Ureter (tissue), 1 donor: Measurements from ENCODE around the gene ATG10. TPM values are rescaled to one million over a fixed set of nuclear protein-coding genes. Genes with fewer than 3 reads are reported as not detected.

Experiments
- DNase-seq: peaks from one replicate; pipeline ENCODE4 v3.0.0-alpha.2; 2020; ENCODE audit warnings: low spot score
- total RNA-seq: library from RNA; stranded (reverse); gene quantifications from one replicate; pipeline ENCODE4 v1.2.4, GENCODE V29; 2023
- donor health status: DM: yes; HTN: yes; CAD: no.

Gene ATG10
- total RNA-seq, 1 donor from 2014 or later: 12.5 TPM

DNA sequence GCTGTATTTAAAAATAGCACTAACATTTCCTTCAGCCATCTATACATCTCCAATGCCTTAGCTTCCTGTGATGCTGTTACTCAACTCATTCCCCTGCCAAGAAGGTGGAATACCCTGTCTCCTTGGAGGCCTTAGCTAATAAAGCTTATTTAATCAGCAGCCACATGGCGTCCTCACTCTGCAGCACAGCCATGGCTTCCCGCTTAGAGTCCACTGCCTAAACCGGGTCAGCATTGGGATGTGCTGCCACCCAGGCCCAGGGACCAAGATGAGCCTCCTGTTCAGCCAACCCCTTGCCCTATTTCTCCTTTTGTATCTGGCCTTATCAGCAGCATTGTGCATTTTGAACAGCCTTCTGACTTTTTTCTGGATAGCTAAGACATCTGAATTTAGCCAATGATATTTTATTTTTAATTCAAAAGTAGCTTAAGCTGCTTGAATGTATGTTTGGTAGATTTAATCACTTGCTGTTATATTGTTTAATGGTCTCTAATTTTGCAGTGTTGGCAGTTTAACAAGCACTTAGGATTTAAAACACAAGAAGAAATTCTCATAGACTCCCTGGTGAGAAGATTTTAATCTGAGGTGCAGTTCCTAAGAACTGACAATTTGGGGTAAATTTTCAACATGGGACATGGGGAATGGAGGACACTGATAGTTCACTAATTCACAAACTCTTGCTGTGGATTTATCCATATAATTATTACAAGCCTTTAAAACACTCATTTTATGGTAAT is 193.3 kb downstream of the ATG10 start:
- no peak for DNase-seq

DNA sequence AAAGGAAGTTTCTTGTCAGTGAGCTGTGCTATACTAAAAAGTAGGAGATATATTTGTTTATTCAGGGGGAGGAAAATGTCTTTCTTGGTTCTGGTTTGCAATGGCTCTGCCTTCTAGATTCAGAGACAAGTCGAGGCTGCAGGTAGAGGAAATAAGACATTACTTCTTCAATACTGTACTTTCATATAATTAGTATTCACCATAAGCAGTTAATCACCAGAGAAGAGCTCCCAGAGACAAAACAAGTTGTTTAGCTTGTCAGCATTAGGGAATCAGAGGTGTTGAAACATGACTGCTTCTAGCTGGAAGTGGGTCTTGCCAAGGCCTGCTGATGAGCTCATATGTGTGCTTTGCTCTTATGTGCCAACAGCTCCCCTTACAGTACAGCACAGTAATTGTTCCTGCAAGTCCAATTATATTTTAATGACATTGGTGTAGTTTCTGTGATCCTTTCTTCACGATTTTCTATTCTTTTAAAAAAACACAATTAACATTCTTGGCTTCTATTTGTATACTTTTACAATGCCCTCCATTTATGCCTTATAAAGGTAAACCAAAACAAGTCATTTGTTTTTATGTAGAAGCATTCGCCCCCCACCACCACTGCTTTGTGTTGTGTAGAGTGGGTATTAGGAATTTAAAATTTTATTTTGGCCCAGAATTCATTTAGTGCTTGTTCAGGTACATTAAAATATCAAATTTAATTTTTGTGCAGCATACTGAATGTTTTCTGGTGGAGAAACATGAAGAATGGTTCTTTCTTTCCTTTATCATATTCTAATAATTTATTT is 194.1 kb downstream of the ATG10 start:
- peak; percentile 79 for DNase-seq

DNA sequence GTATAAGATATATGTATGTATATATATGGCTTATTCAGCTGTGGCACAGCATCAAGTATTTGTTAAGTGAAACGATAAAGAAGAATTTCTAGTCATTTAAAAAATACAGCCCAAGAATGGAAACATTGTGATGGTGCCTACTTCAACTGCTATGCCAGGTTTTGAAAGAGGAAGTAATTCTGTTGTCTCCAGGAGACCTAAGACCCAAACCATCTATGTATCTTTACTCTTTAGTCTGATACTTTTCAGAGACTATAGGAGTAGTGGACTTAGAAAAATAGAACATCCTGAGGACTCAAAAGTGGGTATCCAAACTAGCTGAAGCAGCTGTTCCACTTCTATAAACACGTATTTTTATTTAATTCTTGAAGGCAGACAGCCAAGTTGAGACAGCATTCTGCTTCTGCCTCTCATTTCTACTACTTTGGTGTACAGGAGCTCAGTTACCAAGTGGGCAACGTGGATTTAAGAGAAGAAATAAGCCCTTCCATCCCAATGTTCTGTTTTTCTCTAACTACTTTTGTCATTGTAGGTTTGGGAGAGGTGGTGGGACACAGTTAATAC is 195.6 kb downstream of the ATG10 start:
- DNase-seq: no peak

DNA sequence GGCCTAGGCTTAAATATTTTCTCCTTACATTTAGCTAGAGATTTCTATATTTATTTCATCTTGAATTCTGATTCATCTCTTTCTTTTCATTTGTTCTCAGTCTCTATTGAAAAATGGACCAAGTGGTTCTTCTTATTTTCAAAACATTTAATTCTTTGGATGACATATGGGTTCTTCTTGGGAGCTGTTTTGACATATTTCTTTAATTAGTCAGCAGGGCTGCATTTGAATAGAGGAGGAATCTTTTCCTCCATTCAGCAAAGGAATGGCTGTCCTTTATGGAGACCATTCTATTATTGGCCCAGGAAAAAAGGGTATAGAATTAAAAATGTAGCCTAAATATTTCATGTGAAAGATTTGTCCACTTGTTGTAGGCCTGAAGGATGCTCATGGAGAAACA is 196.5 kb downstream of the ATG10 start:
- no peak for DNase-seq

DNA sequence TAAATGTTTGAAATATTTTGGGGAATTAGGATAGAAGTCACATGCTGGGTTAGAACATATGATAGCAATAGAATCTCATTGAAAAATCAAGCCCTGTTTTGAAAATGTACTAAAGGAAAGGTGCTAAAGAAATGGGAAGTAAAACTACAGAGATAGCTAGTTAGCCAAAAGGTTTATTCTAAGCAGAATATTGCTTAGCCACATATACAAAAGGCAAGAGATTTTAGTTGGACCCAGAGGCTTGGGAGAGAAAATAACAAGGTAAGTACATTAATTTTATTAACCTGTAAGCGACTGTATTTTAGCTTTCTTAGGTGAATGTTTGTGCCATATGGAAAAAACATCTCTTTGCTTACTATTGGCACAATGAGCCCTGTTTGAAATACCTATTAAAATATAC is 198.1 kb downstream of the ATG10 start:
- no peak for DNase-seq

DNA sequence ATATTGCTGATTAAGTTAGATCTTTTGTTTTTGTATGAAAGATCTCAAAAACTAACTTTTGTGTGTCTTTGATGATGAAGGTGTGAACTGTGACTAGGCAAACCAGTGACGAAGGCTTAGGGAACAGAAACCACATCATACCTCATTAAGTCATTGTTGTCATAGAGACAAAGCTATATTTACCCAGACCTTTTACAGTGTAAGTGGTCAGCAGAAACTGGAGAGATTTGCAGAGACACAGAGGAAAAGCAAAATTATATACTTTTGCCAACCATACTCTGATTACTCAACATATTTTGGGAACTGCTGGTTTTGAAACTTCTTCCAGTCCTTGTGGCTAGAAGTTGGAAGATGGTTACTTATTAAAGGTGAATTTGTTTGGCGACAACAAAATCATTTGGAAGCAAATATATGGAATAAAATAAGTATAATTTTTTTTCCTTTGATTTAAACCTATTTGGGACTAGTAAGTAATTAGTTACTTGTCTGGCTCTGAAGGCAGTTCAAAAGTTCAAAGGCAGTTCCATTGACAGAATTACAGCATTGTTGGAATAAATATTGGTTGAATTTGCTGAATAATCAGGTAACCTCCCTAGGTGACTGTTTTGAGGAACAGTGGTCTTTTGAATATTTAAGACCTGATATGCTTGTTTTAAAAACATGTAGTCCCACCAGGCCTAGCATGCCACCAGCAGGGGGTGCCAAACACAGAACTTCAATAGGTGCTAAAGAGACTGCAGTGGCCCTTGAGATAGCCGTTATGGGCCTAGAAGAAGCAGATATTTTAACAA is 202.5 kb downstream of the ATG10 start:
- DNase-seq: peak; percentile 46

DNA sequence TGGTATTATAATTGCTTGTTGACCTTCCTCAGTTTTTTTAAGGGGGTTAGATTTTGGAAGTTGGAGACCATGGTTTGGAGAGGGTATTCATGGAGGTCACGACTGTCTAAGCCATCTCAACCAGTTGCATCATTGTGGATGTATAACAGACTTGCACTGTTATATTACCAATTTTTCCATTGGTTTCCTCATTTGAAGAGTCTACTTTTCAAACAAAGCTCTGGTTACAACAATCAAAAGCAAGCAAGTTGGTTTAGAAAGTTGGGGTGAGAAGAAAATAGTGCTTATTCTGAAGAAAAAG is 203.0 kb downstream of the ATG10 start:
- DNase-seq: no peak

DNA sequence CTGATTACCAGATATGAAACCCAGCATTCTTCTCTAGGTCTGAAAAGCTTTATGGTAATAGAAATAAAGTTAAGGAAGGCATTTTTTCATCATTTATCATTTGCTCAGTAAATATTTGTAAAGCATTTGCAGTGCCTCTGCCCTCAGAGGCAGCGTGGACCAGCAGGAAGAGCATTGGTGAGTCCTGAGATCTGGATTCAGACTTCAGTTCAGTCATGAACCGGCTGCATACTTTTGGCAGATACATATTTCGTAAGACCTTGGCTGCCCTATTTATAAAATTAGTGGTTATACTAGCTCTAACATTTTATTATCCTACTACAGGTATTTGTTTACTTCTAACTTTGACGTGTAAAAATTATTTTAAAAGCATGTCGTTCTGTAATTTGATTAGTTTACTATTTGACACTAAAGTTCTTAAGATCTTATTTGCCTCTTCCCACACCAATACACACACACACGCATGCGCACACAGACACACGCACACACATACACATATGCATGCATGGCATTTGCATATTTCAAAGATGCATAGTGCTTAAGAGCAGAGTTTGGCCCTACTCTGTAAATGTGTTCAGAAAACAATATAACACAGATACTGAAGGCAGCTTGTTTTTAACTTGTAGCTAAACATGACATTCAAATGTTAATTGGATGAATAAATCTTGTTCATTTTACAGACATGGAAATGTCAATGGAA is 204.4 kb downstream of the ATG10 start:
- DNase-seq: no peak

DNA sequence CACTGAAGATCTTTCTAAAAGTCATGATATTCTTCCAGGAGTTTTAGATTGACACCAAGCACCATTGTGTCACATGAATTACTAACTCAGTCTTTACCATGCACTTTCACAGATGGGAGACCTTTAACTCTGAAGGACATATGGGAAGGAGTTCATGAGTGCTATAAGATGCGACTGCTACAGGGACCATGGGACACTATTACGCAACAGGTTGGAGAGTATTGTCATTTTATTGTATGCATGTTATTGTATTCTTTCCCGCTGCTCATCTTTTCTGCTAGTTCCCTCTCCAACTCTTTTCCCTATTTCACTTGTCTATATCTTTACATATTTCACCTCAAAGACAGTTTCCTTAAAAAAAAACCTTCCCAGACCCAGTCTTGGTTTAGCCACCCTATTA is 206.6 kb downstream of the ATG10 start:
- DNase-seq: no peak

DNA sequence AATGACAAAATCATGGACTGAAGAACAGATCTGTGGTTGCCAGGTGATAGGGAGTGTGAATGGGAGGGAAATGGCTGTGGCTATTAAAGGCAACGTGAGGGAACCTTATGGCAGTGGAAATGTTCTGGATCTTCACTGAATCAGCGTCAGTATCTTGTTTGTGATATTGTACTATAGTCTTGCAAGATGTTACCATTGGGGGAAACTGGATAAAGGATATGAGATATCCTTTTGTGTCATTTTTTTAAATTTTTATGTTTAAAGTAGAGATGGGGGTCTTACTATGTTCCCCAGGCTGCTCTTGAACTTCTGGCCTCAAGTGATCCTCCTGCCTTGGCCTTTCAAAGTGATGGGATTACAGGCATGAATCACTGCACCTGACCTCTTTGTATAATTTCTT is 210.8 kb downstream of the ATG10 start:
- no peak for DNase-seq

DNA sequence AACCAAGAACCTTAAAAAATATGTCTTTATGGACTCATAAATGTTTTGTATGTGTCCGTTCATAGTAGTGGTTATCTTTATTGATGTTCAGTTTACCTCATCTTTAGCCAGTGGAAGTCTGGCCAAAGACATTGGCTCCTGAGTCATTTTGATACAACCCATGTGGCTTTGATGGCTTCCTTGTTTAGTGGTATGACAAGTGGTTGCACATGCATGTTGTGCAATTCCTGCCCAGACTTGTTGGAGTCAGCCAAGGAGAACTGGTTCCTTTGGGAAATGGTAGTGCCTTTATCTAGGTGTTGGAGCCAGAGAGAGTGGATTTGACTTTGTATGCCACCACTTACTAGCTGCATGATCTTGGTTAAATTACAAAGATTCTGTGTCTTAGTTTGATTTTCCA is 212.0 kb downstream of the ATG10 start:
- DNase-seq: no peak

DNA sequence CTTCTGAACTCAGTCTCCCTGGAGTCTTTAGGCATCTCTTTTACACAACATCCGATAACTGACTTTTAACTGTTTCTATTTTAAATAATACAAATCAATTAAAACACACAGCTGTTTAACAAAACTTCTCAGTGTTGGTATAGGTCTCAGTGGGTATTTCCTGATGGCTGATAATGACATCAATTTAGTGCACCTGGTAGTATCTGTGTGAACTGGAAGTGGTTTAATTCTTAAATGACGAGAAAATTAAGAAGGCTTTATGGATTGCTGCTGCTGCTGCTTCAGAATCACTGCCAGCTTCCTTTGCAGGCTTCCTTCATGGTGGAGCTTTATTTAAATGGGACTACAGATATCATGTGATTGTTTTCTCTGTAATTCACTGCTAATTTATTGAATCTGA is 214.0 kb downstream of the ATG10 start:
- DNase-seq: no peak

DNA sequence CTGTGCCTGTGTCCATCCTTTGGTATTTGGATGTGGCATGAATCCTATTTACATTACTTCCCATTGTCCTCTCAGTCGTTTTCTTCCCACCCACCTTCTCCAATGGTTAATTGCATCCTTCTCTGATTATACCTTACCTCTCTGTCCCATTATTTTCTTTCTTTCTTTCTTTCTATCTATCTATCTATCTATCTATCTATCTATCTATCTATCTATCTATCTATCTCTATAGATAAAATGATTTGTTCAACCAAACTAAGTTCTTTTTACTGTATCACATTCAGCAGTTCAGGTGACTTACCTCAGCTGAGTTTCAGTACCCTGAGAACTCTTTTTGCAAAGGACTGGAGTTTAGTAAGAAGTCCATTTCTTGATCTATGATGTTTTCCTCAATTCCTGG is 225.7 kb downstream of the ATG10 start:
- DNase-seq: no peak

DNA sequence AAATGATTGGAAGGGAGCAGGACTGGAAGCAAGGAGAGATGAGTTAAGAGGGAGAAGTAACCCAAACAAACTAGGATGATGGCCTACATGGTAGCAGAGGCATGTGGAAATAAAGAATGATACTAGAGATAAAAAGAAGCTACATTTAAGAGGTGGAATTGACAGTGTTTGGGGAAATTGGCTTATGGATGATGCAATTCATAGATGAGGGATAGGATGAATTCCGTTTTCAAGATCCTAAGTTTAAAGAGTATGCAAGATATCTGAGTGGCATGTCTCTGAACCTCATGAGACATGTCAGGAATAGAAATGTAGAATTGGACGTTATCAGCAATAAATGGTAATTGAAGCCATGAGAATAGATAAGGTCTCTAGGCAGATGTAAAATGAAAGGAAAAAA is 232.7 kb downstream of the ATG10 start:
- no peak for DNase-seq

DNA sequence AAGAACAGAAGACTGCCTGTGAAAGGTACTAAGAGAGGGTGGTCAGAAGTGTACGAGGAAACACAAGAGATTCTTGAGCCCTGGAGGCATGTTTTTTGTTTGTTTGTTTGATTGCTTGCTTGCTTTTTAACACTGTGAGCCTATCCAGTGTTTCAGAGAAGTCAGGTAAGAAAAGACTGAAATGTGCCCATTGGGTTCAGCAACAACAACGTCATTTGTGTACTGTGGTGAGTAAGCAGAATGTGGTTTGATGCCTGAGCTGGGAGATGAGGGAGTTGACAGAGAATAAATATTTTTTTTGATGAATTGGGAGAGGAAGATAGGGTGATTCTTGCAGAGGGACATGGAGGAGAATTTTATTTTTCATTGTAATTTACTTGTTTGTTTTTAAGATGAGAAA is 233.2 kb downstream of the ATG10 start:
- DNase-seq: no peak

DNA sequence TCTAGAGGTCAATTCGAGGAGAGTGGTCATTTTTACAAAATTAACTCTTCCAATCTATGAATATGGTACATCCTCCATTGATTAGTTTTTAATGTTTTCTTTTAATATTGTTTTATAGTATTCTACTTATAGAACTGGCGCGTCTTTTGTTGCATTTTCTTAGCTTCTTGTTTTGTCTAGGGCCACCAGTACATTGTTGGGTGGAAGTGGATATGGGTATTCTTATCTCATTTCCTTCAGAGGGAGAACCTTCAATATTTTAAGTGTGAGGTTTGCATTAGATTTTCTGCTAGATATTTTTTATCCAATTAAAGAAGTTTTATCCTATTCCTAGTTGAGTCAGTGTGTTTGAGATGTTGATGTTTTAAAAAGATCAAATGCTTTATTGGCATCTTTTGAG is 236.5 kb downstream of the ATG10 start:
- DNase-seq: no peak

DNA sequence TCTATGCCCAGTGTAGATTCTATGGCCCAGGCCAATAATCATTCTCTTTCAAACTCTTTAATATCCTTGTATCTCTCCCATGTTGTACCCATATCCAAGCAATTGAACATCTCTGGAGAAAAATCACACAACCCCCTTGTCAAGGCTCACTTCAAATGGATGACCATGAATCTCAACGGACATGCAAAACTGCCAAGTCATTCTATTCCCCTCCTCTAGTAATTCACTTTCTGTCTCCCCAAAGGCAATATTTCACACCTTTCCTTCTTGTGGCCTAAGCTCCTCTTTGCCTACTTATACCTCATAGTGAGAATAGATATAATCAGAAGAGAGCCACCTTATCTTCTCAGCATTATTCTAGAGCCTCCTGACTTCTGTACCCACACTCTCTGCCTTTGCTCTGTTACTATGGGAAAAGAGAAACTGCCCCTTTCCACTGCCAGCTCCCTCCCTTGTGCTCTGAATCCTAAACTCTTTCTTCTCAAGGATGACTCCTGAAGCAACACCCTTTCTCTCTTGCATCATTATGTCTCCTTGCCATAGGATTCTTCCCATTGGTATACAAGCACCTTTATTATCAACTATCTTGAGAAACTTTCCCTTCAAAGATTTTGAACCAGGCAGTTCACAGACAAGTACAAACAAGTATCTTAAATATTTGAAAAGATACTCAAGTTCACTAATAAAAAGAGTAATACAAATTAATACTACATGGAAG is 240.2 kb downstream of the ATG10 start:
- no peak for DNase-seq

DNA sequence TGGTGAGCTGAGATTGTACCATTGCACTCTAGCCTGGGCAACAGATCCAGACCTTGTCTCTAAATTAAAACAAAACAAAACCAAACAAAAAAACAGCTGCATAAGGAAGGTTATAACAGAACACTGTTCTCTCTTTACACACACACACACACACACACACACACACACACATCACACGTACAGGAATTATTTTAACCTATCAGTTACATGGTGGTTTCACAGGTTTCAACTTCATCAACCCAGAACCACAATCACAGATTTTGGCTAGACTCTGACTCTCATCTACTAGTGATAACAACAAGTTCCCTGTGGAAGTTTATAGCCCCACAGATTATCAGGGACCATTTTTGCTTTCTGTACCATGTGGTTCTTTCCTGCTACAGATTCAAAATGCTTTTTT is 246.1 kb downstream of the ATG10 start:
- no peak for DNase-seq

DNA sequence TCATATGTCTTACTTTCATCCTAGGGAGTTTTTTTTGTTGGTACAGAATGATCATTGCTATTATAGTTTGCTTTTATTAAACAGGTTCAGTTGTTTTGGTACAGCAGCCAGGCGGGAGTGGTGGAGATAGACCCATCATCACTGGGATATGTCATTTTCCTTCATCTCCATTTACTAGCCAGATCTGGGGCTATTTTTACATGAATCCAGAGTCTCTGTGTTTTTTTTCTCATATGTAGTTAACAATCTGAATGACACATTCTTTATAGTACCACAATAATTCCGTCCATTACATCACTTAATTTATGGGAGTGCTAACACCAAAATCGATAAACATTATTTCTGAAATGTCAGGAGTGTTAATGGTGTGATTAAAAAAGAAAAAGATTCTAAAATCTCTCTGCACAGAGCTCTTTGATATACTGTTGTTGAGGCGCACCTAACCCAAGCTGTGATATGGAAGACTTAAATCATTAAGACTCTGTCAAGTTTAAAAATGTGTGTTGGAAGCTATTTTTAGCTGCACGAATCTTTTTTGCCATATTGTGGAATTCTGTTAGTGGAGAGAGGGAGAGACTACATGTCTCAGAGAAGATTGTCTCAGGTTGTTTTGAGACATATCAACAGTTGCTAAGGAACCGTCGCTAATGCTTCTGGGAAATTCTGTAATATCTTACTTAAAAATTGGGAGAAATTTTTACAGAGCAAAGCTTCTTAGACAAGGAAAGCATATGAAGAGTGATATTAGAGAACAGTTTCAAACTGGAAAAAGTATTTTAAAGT is 246.7 kb downstream of the ATG10 start:
- DNase-seq: no peak

DNA sequence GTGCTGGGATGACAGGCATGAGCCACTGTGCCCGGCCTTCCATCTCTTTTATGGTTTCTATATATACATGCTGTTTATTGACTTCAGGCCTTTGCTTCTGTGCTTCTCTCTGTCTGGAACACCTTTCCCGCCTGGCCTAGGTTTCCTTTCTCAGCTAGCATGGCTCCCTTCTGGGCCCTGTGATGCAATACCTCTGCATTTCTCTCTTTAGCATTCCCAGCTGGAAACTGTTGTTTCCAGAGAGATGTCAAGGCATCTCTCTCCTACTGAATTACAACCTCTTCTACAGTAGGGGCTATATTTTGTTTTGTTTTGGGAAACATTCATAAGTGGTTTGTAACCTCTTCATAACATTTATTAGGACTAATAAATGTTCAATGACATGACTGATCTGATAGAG is 249.2 kb downstream of the ATG10 start:
- DNase-seq: no peak
